GM18951 (cell line): ENCODE measurements around the gene ZNG1F.
"Not testable (repeated sequence)": the region's sequence is repeated elsewhere in the genome, so short reads cannot be mapped to it uniquely, and the experiment has no call there.

Experiments used
- in situ Hi-C: fragments of 300-500 bp; cut with MboI; formaldehyde crosslinking; loops from one replicate; pipeline ENCODE4 v1.12.0; 2022; ENCODE audit warnings: low sequenced_read_pairs, mixed read lengths, inconsistent platforms; ENCODE audit not compliant: unreplicated experiment

ZNG1F gene

GRCh38 chr9:41088450-41089059, 100.6 kb downstream of the ZNG1F start:
- in situ Hi-C loops, result not testable (repeated sequence)

- in situ Hi-C loops, result not testable (repeated sequence)
These were observed 101.2 kb downstream of the ZNG1F start for GRCh38 chr9:41087929-41088328.

DNA sequence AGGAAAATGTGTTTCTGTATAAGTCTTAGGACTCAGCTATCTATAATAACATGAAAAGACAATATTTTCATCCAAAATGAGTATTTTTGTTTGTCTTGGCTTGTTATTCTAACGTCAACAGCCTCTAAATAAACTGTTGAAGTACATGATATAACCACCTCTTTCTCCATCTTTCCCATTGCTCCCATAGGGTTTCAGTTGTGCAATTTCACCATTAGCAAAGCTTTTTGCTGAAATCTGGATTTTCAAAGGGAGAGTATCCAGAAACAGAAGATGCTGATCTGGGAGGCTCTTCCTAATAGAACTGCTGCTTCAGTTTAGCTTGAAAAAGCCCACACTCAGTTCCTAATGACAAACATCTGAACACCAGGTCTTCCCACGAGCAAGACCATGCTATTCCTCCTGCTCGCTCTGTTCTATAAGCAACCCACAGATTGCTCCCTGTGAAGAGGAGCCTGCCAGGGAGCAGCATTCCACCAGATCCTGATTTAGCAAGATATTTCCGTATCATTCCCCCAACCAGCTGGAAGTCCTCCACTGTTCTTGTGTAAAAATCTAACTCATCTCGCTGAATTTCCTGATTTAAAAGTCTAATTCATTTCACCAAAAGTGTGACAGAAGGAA, 101.8 kb downstream of the ZNG1F start:
- in situ Hi-C loops, result not testable (repeated sequence)

- in situ Hi-C loops, result not testable (repeated sequence)
These were observed 102.4 kb downstream of the ZNG1F start for GRCh38 chr9:41086685-41087084.

- in situ Hi-C loops, result not testable (repeated sequence)
These were observed 102.9 kb downstream of the ZNG1F start for GRCh38 chr9:41086215-41086614.

DNA sequence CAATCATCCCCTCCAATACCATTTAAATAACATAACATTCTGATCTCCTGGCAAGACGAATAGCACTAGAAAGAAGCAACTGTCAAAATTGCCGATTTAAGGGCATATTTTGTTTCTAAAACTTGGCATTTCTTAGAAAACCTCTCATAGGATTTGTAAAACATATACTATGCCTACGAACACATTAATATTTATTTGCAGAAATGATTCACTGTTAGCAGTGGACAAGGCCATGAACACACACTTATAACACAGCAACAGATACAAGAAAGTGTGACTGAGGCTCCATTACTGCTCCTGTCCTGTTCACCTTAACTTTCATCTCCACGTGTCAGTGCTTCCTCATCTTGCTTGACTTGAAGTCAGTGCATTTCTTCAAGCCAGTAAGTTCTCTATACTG, 106.8 kb downstream of the ZNG1F start:
- in situ Hi-C loops, result not testable (repeated sequence)
